GM19455 (cell line): ENCODE measurements around the gene OTUD1.

Source experiments
- ATAC-seq: cut with Tn5 transposase; IDR thresholded peaks from one replicate; pipeline ENCODE4 v1.9.1; 2021; ENCODE audit not compliant: unreplicated experiment

OTUD1 gene

DNA sequence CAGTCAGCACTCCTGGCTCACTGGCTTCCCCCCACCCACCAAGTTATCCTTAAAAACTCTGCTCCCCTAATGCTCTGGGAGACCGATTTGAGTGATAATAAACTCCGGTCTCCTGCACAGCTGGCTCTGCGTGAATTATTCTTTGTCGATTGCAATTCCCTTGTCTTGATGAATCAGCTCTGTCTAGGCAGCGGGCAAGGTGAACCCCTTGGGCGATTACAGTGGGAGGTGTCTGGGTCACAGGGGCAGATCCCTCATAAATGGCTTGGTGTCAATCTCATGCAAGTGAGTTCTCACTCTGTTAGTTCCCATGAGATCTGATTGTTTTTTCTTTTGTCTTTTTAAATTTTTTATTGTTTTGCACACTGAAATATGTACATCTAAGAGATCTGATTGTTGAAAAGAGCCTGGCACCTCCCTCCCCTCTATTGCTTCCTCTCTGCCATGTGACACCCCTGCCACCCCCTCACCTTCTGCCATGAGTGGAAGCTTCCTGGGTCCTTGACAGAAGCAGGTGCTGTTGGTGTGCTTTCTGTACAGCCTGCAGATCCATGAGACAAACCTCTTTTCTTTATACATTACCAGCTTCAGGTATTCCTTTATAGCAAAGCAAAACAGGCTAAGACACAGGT is 20.5 kb downstream of the OTUD1 start:
- ATAC-seq: no peak

DNA sequence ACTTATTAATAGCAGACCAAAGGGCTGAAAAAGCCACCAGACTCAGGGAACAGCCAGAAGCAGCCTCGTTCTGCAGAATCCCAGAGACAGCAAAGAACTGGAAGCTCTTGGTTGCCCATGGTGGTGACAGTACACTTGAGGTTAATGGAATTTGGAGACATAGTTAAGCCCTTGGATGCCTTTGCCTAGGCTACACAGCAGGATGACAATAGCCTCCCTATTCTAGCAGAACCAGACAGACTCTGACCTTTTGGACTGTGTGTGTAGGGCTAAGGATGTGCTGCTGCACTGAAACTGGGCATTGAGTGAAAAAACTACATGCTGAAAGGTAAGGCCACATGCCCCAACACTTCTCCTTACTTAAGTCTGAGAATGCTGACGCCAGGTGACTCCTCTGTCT is 22.7 kb downstream of the OTUD1 start:
- ATAC-seq: no peak

DNA sequence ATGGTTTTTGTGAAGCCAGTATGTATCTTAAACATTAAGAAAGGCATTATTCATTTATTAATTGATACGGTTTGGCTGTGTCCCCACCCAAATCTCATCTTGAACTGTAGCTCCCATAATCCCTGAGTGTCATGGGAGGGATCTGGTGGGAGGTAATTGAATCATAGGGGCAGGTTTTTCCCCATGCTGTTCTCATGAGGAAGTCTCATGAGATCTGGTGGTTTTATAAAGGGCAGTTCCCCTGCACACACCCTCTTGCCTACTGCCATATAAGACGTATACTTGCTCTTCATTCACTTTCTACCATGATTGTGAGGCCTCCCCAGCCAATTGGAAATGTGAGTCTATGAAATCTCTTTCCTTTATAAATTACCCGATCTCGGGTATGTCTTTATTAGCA is 28.1 kb downstream of the OTUD1 start:
- no peak for ATAC-seq

- ATAC-seq: no peak
These were observed 28.7 kb downstream of the OTUD1 start for GRCh38 chr10:23467548-23467947.

- ATAC-seq: no peak
These were observed 30.8 kb downstream of the OTUD1 start for GRCh38 chr10:23469596-23470237.

DNA sequence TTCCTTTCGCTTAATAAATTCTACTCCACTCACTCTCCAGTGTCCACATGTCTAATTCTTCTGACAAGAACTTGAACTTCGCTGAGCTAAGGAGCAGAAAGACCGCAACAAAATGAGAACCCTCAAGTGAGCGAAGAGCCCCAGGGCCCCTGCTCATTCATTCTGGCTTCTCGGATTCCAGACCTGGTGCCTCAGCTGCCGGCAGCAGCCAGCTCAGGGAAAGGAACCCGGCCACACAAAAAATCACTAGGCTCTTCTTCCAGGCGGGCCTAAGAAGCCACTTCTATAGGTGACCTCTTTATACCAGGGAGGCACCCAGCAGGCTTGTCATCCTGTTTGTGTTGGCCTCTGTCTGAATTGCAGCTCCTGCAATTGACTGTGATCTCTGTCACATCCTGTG is 33.3 kb downstream of the OTUD1 start:
- no peak for ATAC-seq

- no peak for ATAC-seq
These were observed 35.2 kb downstream of the OTUD1 start for GRCh38 chr10:23474081-23474480.

GRCh38 chr10:23474626-23475025 is 35.8 kb downstream of the OTUD1 start:
- ATAC-seq: no peak

DNA sequence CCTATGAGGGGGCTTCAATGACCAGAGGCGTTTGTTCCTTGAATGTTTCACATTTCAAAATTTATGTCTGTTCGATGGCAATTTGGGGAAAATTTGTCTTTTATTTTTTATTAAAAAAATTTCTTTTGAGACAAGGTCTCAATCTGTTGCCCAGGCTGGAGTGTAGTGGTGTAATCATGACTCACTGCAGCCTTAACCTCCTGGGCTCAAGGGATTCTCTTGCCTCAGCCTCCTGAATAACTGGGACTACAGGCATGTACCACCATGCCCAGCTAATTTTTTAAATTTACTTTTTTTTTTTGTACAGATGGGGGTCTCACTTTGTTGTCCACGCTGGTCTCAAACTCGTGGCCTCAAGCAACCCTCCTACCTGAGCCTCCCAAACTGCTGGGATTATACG is 39.7 kb downstream of the OTUD1 start:
- ATAC-seq: no peak

GRCh38 chr10:23479798-23480473 is 41.1 kb downstream of the OTUD1 start:
- no peak for ATAC-seq

DNA sequence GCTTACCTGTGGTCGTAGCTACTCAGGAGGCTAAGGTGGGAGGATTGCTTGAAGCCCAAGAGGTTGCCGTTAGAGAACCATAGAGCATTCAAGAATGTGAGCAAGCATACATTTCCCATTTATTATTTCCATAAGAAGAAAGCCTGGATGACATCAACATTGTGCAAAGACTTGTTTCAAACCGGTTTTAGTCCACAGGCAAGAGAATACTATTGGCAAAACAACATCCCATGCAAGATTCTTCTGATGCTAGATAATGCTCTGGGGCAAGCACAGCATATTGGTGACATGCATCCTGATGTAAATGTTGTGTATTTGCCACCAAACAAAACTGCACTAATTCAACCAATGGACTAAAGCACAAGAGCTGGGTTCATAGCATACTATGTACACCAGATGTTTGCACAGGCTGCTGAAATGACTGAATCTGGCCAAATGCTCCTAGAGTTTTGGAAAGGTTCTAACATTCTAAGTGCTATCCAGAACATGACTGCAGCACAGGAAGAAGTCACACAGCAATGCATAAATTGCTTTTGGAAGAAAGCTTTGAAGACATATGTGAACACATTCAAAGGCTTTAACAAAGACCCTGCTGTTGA is 42.6 kb downstream of the OTUD1 start:
- no peak for ATAC-seq

DNA sequence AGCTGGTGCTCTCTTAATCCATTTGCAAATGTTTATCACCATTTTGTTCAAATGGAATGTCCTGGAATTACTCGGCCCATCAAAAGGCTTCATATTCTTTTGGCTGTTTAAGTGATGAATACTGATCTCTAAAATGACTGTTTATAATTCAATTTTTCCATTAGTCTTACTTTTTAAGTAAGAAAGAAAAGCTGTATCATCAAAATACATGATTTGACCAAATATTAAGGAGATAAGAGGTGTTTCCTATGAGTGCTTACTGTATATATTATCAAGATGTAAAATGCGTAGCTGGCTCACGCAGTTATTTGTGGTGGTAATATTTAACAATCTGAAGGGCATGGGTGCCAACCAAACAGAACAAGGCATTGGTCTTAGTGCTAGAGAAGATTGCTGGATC is 51.2 kb downstream of the OTUD1 start:
- no peak for ATAC-seq
